ENCODE measurements around the gene LSAMP.
A peak's percentile ranks its signal among the peaks of the same experiment; 100 is the strongest.

Gene LSAMP

DNA sequence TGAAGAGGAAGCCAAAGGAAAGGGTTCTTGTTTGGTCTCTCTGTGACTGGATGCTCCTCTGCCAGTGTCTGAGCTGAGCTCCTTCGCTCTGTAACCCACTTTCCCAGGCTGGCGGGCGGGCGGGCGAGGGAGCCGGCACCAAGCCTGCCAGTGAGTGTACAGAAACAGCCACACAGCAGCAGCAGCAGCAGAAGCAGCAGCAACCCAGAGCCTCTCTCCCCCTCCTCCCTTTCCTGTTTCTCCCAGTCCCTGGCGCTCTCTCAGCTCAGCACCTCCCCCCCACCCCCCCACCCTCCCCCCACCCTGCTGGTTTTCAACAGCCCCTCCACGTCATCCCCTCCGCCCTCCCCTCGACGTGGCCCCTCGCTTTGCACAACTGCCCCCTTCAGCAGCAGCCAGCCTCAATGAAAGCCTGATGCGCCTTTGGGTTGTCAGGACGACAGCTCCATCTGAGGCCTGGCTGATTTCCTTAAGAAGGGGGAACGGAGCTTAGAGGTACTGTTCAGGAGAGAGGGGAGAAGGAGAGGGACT is at the start of gene LSAMP:
LSAMP (minus strand) TSS at position 177 of the 531 bp plus-strand sequence.
- peak; percentile 91 for DNase-seq (ENCODE audit: low spot score)

DNA sequence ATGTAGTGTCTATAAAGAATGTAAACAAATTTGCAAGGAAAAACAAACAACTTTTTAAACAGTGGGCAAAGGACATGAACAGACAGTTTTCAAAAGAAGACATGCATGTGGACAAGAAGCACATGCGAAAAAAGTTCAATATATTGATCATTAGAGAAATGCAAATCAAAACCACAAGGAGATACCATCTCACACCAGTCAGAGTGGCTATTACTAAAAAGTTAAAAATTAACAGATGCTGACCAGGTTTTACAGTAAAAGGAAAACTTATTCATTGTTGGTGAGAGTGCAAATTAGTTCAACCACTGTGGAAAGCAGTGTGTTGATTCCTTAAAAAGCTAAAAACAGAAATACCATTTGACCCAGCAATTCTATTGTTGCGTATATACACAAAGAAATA is 47.1 kb upstream of the LSAMP start:
- DNase-seq (ENCODE audit: low spot score) = no peak

- no peak for DNase-seq (ENCODE audit: low spot score)
Observed at GRCh38 chr3:116483135-116483534, 37.8 kb upstream of the LSAMP start.

- no peak for DNase-seq (ENCODE audit: low spot score)
Observed at GRCh38 chr3:116476691-116477090, 31.4 kb upstream of the LSAMP start.

- DNase-seq (ENCODE audit: low spot score) = no peak
Observed at GRCh38 chr3:116474801-116475200, 29.5 kb upstream of the LSAMP start.

GRCh38 chr3:116474032-116474780 is 28.9 kb upstream of the LSAMP start:
- no peak for DNase-seq (ENCODE audit: low spot score)

- DNase-seq (ENCODE audit: low spot score) = no peak
Observed at GRCh38 chr3:116473602-116474001, 28.3 kb upstream of the LSAMP start.

- DNase-seq (ENCODE audit: low spot score) = no peak
Observed at GRCh38 chr3:116470605-116471197, 25.4 kb upstream of the LSAMP start.

GRCh38 chr3:116469546-116469945 is 24.3 kb upstream of the LSAMP start:
- DNase-seq (ENCODE audit: low spot score) = no peak

GRCh38 chr3:116464276-116464798 is 19.1 kb upstream of the LSAMP start:
- no peak for DNase-seq (ENCODE audit: low spot score)

DNA sequence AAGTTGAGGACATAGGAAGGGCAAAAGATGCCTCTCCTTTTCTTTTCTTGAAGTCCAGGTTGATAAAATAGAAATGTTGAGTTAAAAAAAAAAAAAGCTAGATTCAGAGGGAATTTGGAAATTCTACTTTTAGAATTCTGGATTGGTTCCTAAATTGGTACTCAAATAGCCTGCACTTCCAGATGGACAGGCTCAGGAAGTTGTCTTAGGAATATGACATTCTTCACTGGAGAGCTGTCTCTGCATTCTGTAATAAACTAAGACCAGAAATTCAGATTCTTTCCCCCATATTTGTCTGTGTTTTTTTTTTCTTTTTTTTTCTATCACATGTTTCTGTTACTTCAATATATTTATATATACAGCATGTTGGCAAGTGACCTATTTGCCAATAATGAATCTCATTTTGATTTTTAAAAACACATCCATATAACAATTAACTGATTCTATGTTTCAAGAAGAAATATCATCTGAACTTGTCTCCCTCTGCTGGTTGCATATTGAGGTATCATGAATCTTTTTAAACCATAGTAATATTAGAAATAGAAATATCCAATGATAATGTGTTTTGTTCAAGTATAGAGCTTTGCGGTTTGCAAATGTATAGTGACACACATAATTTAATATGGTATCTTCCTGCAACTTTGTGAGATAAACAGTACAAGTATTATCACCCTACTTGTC is 8.5 kb upstream of the LSAMP start:
- DNase-seq (ENCODE audit: low spot score) = no peak

- DNase-seq (ENCODE audit: low spot score) = no peak
Observed at GRCh38 chr3:116449546-116450350, 4.5 kb upstream of the LSAMP start.

- DNase-seq (ENCODE audit: low spot score) = no peak
Observed at GRCh38 chr3:116445990-116446389, 703 bp upstream of the LSAMP start.

- DNase-seq (ENCODE audit: low spot score) = peak; percentile 60
Observed at GRCh38 chr3:116444819-116445310, 422 bp downstream of the LSAMP start.

- no peak for DNase-seq (ENCODE audit: low spot score)
Observed at GRCh38 chr3:116444115-116444747, 1.1 kb downstream of the LSAMP start.

DNA sequence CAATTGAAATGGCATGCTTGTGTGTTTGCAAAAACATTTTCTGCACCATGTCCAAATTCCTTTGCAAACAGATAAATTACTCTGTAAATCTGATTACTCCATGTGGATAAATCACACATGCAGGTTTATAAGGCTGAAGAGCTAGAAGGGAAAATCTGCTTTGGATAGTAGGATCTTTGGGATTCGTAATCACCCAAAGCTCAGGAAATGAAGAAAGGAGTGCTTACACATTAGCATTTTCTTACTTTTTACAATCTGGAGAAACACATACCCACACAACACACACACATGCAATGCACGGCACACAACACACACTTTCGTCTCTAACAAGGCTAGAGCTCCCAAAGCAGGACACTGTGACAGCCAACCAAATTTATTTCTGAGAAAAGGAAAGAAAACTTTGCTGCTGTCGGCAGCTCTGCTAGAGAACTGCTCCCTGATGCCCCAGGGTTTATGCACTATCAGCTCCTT is 2.1 kb downstream of the LSAMP start:
- DNase-seq (ENCODE audit: low spot score) = no peak

DNA sequence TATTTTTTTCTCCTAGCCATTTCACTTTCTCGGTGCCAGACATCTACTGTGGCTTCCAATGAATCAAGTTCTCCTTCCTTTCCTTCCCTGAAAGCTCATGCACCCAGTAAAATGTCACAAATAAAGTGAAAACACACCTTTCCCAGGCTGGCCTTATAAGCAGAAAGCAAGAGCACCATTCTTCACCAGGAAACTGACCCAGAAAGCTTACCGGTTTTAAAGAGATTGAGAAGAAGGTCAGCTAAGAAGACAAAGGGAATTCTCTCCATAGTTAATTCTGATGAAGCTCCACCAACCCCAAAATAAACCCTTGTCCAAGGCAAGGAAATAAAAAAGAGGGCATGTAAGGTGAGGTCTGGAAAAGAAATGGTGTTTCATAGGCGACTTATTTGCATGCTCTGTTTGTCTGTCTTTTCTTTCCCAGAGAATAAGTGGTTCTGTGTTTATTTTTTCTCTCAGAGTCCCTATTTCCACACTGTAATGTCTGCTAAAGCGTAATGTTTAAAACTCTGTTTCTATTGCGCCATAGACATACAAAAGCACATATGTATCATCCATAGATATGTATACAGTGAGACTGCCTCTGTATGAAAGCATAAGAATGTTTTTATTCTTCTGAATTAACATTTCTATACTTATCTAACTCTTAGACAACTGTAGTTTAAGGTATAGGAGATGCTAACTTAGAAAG is 2.8 kb downstream of the LSAMP start:
- no peak for DNase-seq (ENCODE audit: low spot score)

DNA sequence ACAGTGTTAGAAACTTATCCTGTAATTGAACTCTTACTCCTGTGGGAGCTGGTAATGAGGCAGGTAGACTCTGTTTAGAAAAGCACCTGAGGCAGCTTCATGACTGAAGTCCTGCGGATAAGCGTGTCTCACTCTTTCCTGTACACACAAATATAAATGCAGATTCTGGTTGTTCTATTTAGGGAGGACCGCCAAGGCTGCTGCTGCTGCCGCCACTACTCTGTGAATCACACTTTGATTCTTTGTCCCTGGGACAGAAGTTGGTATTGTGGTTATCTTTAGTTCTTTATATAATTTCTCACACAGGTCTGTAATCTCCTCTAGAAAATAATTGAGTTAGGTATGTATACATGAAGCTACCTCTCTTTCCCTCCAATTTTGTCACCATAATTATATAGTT is 3.6 kb downstream of the LSAMP start:
- no peak for DNase-seq (ENCODE audit: low spot score)

- no peak for DNase-seq (ENCODE audit: low spot score)
Observed at GRCh38 chr3:116440196-116440595, 5.1 kb downstream of the LSAMP start.

- DNase-seq (ENCODE audit: low spot score) = no peak
Observed at GRCh38 chr3:116433552-116433951, 11.7 kb downstream of the LSAMP start.

DNA sequence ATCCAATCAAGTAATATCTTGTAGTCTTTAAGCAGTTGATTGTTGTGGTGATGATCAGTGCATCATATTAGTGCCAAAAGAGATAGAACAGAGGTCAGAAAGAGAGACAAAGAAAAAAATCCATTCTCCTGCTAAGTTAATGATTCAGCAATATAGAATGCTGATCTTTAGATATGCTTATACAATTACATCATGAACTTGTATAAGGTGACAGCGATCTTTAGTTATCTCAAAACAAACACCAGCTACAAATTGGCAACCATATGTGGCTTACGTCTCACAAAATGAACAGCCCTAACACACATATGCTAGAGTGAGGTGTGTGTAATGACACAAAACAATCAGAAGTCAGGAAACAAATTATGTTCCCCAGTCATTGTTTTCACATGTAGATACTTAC is 12.5 kb downstream of the LSAMP start:
- no peak for DNase-seq (ENCODE audit: low spot score)

All from ecto neural progenitor cell (in vitro differentiated cells).